ENCODE data around the gene GCN1. TPM values are rescaled to one million over a fixed set of nuclear protein-coding genes. Genes with fewer than 3 reads are reported as not detected.

Gene GCN1
- total RNA-seq = 10 to 100 TPM; 36.4 to 56.7 (median 41.6) TPM

DNA sequence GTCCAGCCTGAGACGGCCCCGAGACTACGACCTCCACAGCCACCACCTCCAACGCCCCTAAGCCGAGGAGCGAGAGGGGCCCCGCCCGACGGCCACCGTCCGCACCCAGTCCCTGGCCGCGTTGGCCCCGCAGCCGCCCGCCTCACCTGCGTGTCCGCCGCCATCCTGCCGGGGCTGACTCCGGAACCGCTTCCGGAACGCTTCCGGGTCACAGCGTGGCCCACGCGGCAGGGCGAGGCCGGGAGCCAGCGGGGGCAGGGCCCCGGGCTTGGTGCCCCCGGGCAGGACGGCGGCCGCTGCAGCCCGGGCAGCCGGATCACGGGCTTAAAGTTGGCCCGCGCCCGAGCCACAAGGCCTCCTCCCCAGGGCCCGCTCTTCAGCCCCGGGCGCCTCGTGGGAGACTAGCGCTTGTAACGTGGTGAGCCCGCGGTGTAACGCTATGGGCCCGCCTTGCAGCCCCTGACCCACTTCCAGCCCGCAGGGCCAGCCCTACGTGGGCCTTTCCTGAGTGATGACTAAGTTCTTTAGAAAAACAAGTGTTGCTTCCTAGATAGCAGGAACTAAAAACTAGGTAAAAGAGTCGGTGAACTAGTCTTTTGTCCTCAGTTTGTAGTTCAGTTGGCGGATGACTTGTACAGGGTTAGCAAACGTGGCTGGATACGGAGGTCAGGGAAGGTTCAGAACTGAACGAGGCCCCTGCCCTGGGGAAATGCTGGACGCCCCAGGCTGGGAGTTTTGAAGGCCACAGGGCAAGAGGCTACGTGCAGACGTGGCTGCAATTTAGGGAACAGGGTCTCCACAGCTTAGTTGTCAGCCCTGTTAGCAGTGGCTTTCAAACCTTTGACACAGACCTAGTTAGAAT, at the start of gene GCN1:
Gene GCN1 (minus strand): TSS at position 182 of the 862 bp plus-strand sequence. CDS start 18 bp downstream, at position 164.
- no peak for TF ChIP-seq CTCF (IDR thresholded peaks at IDR 0.05; ENCODE audit: low read depth)

DNA sequence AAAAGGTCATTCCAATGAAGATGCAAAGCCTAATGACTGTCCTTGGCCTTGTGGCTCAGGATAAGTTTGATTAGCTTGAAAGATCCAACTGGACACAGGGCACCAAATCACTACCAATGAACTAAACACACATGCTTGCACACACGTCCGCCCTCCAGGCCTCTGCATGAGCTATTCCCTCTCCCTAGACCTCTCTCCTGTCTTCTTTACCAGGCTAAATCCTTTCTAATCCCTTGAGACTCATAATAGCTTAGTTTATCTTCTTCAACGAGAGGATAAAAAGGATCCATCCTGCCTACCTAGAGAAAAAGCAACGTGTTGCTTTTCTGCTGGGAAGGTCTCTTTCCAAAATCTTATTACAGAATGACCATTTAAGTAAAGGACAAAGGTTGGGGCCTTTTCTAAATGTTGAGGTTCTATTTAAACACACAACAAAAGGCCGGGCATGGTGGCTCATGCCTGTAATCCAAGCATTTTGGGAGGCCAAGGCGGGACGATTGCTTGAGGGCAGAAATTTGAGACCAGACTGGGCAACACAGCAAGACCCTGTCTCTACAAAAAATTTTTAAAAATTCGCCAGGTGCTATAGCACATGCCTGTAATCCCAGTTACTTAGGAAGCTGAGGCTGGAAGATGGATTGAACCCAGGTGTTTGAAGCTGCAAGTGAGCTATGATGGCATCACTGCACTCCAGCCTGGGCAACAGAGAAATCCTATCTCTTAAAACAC, 48.6 kb upstream of the GCN1 start:
- TF ChIP-seq CTCF (IDR thresholded peaks at IDR 0.05; ENCODE audit: low read depth) = no peak

DNA sequence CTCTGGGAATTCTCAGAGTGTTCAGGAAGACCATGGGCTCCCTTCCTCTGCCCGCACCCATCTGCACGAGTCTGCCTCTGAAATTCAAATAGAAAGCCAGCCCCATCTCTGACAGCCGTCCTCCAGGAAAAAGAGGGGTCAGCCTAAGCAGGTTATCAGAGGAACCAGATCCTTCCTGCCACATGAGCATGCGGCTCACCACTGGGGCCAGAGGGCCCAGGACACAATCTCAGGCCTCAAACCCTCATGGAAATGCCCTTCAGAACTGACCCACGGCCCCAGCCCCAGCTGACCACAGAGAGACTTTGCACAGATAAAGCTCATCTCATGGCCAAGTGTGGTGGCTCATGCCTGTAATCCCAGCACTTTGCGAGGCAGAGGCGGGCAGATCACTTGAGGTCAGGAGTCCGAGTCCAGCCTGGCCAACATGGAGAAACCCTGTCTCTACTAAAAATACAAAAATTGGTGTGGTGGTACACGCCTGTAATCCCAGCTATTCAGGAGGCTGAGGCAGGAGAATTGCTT, 47.8 kb upstream of the GCN1 start:
- TF ChIP-seq CTCF (IDR thresholded peaks at IDR 0.05; ENCODE audit: low read depth) = no peak

GRCh38 chr12:120241561-120242274, 47.2 kb upstream of the GCN1 start:
- TF ChIP-seq CTCF (IDR thresholded peaks at IDR 0.05; ENCODE audit: low read depth) = no peak

DNA sequence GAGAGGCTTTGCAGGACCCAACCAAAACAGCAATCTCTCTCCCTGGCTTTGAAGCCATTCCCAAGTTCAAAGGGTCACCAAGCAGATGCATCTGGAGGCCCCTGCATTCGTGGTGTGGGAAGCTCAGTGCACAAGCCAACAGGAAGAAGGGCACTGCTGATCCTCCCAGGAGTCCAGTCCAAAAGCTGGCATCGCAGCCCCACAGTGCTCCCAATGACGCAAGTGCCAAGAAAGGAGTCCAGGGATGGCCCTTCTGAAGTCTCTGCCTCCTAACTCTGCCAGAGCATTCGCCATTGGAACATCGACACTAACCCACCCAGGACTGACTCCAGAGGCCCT, 45.9 kb upstream of the GCN1 start:
- no peak for TF ChIP-seq CTCF (IDR thresholded peaks at IDR 0.05; ENCODE audit: low read depth)

DNA sequence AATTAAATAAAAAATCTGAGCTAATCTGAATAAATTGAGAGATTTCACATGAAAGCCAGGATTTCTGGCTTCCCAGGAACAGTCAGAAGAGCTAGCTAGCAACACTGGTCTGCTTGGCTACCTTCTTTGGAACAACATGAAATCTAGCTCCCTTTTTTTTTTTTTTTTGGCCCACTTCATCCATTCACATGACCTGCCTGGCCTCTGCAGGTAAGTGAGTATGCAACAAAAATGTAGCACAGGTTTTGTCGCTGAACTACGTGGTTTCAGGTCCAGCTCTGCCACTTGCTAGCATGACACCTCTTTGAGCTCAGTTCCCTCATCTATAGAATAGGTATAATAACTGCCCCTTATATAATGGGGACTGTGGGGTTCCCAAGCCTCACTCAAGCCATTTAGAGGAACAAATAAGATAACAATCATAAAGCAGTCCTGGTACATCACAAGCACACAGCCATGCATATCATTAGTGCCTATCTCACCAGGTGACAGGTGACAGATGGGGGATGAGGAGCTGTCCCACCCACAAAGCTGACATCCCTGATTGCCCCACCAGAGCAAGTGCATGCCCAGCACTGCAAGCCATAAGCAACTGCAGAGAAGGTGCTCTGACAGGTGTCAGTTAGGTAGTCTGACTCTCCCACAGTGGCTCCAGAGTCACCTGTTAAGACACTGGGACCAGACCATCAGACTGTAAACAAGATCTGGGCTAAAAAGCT, 45.4 kb upstream of the GCN1 start:
- TF ChIP-seq CTCF (IDR thresholded peaks at IDR 0.05; ENCODE audit: low read depth) = no peak

Data from subcutaneous adipose tissue (tissue), 4 donors.